ENCODE data around the gene CNGA2.

Gene CNGA2

GRCh38 chrX:151711787-151712186 lies 22.8 kb upstream of the CNGA2 start:
- no peak for DNase-seq (ENCODE audit: low read depth in 2 of 3, low spot score in 2 of 3)

GRCh38 chrX:151712253-151712652 lies 22.3 kb upstream of the CNGA2 start:
- no peak for DNase-seq (ENCODE audit: low read depth in 2 of 3, low spot score in 2 of 3)

GRCh38 chrX:151713849-151714248 lies 20.7 kb upstream of the CNGA2 start:
- no peak for DNase-seq (ENCODE audit: low read depth in 2 of 3, low spot score in 2 of 3)

- no peak for DNase-seq (ENCODE audit: low read depth in 2 of 3, low spot score in 2 of 3)
Observed at GRCh38 chrX:151714362-151714761, 20.2 kb upstream of the CNGA2 start.

GRCh38 chrX:151715752-151716151 lies 18.8 kb upstream of the CNGA2 start, which contains the start of gene FATE1:
Gene FATE1 (plus strand): TSS chrX:151716035. CDS start chrX:151716120, 85 bp downstream.
- no peak for DNase-seq (ENCODE audit: low read depth in 2 of 3, low spot score in 2 of 3)

- no peak for DNase-seq (ENCODE audit: low read depth in 2 of 3, low spot score in 2 of 3)
Observed at GRCh38 chrX:151722241-151722846, 12.2 kb upstream of the CNGA2 start.

GRCh38 chrX:151723156-151723760 lies 11.3 kb upstream of the CNGA2 start:
- no peak for DNase-seq (ENCODE audit: low read depth in 2 of 3, low spot score in 2 of 3)

GRCh38 chrX:151724563-151725337 lies 9.8 kb upstream of the CNGA2 start:
- DNase-seq (ENCODE audit: low read depth in 2 of 3, low spot score in 2 of 3), result no peak

- no peak for DNase-seq (ENCODE audit: low read depth in 2 of 3, low spot score in 2 of 3)
Observed at GRCh38 chrX:151725338-151725614, 9.3 kb upstream of the CNGA2 start.

GRCh38 chrX:151726751-151727150 lies 7.8 kb upstream of the CNGA2 start:
- no peak for DNase-seq (ENCODE audit: low read depth in 2 of 3, low spot score in 2 of 3)

- DNase-seq (ENCODE audit: low read depth in 2 of 3, low spot score in 2 of 3), result no peak
Observed at GRCh38 chrX:151727346-151727745, 7.2 kb upstream of the CNGA2 start.

GRCh38 chrX:151729056-151729725 lies 5.4 kb upstream of the CNGA2 start:
- DNase-seq (ENCODE audit: low read depth in 2 of 3, low spot score in 2 of 3), result no peak

GRCh38 chrX:151735219-151735618 lies 673 bp downstream of the CNGA2 start:
- no peak for DNase-seq (ENCODE audit: low read depth in 2 of 3, low spot score in 2 of 3)

GRCh38 chrX:151736685-151737084 lies 2.1 kb downstream of the CNGA2 start:
- DNase-seq (ENCODE audit: low read depth in 2 of 3, low spot score in 2 of 3), result no peak

GRCh38 chrX:151737494-151737893 lies 2.9 kb downstream of the CNGA2 start:
- no peak for DNase-seq (ENCODE audit: low read depth in 2 of 3, low spot score in 2 of 3)

GRCh38 chrX:151738751-151739150 lies 4.2 kb downstream of the CNGA2 start:
- DNase-seq (ENCODE audit: low read depth in 2 of 3, low spot score in 2 of 3), result no peak

GRCh38 chrX:151741606-151742005 lies 7.1 kb downstream of the CNGA2 start:
- DNase-seq (ENCODE audit: low read depth in 2 of 3, low spot score in 2 of 3), result no peak

- no peak for DNase-seq (ENCODE audit: low read depth in 2 of 3, low spot score in 2 of 3)
Observed at GRCh38 chrX:151742311-151742710, 7.8 kb downstream of the CNGA2 start.

GRCh38 chrX:151743651-151744470 lies 9.3 kb downstream of the CNGA2 start:
- no peak for DNase-seq (ENCODE audit: low read depth in 2 of 3, low spot score in 2 of 3)

GRCh38 chrX:151745651-151746050 lies 11.1 kb downstream of the CNGA2 start:
- DNase-seq (ENCODE audit: low read depth in 2 of 3, low spot score in 2 of 3), result no peak

- DNase-seq (ENCODE audit: low read depth in 2 of 3, low spot score in 2 of 3), result no peak
Observed at GRCh38 chrX:151746502-151746901, 12.0 kb downstream of the CNGA2 start.

Measured in activated CD8-positive, alpha-beta memory T cell treated with anti-CD3 and anti-CD28 coated beads for 48 hours (primary cell).